H9 (cell line): ENCODE data around the gene DENND4B. TPM values are rescaled to one million over a fixed set of nuclear protein-coding genes. Genes with fewer than 3 reads are reported as not detected.

Experiments
- DNase-seq: peaks from one replicate; pipeline ENCODE4 v3.0.0-alpha.2; 2017
- H2AFZ ChIP-seq: one replicate; pipeline ENCODE4 v1.6.1; 2013; ENCODE audit warnings: mild to moderate bottlenecking, low read length, control low read depth, moderate library complexity
- H2AK5ac ChIP-seq: 2 replicates; pipeline ENCODE4 v1.6.1; 2013; ENCODE audit warnings: low read length, control low read depth, mixed read lengths; ENCODE audit not compliant: insufficient read length
- H2BK120ac ChIP-seq: one replicate; pipeline ENCODE4 v1.6.1; 2013; ENCODE audit warnings: low read depth, mild to moderate bottlenecking, low read length, control low read depth, inconsistent platforms; ENCODE audit not compliant: poor library complexity, severe bottlenecking
- H2BK12ac ChIP-seq: 2 replicates; pipeline ENCODE4 v1.6.1; 2013; ENCODE audit warnings: low read length, control low read depth, mixed read lengths, low read depth; ENCODE audit not compliant: insufficient read length
- H2BK15ac ChIP-seq: 2 replicates; pipeline ENCODE4 v1.6.1; 2013; ENCODE audit warnings: low read depth, low read length, control low read depth
- H2BK20ac ChIP-seq: one replicate; pipeline ENCODE4 v1.6.1; 2013; ENCODE audit warnings: low read depth, mild to moderate bottlenecking, low read length, control low read depth, inconsistent platforms; ENCODE audit not compliant: poor library complexity, severe bottlenecking
- H2BK5ac ChIP-seq: 2 replicates; pipeline ENCODE4 v1.6.1; 2013; ENCODE audit warnings: low read length, control low read depth, mixed read lengths; ENCODE audit not compliant: insufficient read length
- H3K14ac ChIP-seq: 2 replicates; pipeline ENCODE4 v1.6.1; 2013; ENCODE audit warnings: low read length, control low read depth; ENCODE audit not compliant: insufficient read depth
- H3K18ac ChIP-seq: 2 replicates; pipeline ENCODE4 v1.6.1; 2013; ENCODE audit warnings: low read depth, mild to moderate bottlenecking, mixed read lengths, low read length, control low read depth; ENCODE audit not compliant: insufficient read length
- H3K23ac ChIP-seq: 2 replicates; pipeline ENCODE4 v1.6.1; 2013; ENCODE audit warnings: low read length, control low read depth, mixed read lengths, low read depth; ENCODE audit not compliant: insufficient read length
- H3K23me2 ChIP-seq: 2 replicates; pipeline ENCODE4 v1.6.1; 2013; ENCODE audit warnings: low read depth, mild to moderate bottlenecking, mixed read lengths, low read length, control low read depth; ENCODE audit not compliant: insufficient read length, poor library complexity, severe bottlenecking
- H3K27ac ChIP-seq: 2 replicates; pipeline ENCODE4 v1.5.1; 2013; ENCODE audit warnings: low read length, control low read depth, mixed read lengths, low read depth; ENCODE audit not compliant: insufficient read length
- H3K27me3 ChIP-seq: 2 replicates; pipeline ENCODE4 v1.6.1; 2013; ENCODE audit warnings: low read length, control low read depth, inconsistent platforms; ENCODE audit not compliant: insufficient read depth
- H3K4ac ChIP-seq: 2 replicates; pipeline ENCODE4 v1.6.1; 2013; ENCODE audit warnings: low read depth, mild to moderate bottlenecking, control low read depth, inconsistent platforms, low read length, moderate library complexity
- H3K4me1 ChIP-seq: 2 replicates; pipeline ENCODE4 v1.6.1; 2013; ENCODE audit warnings: low read length, control low read depth, inconsistent platforms; ENCODE audit not compliant: insufficient read depth
- H3K4me2 ChIP-seq: 2 replicates; pipeline ENCODE4 v1.6.1; 2013; ENCODE audit warnings: low read length, control low read depth, mixed read lengths; ENCODE audit not compliant: insufficient read length, insufficient read depth
- H3K56ac ChIP-seq: 2 replicates; pipeline ENCODE4 v1.6.1; 2013; ENCODE audit warnings: low read depth, mild to moderate bottlenecking, mixed read lengths, low read length, control low read depth; ENCODE audit not compliant: insufficient read length
- H3K79me1 ChIP-seq: 2 replicates; pipeline ENCODE4 v1.6.1; 2013; ENCODE audit warnings: low read depth, mild to moderate bottlenecking, moderate library complexity, low read length, control low read depth, inconsistent platforms; ENCODE audit not compliant: insufficient read depth, poor library complexity, severe bottlenecking
- H3K79me2 ChIP-seq: 2 replicates; pipeline ENCODE4 v1.6.1; 2013; ENCODE audit warnings: low read length, control low read depth, inconsistent platforms; ENCODE audit not compliant: insufficient read depth
- H3K9ac ChIP-seq: 2 replicates; pipeline ENCODE4 v1.6.1; 2013; ENCODE audit warnings: low read length, control low read depth, mixed read lengths; ENCODE audit not compliant: insufficient read length; ENCODE audit errors: extremely low read depth
- H3K9me3 ChIP-seq: one replicate; pipeline ENCODE4 v1.6.1; 2013; ENCODE audit warnings: low read depth, low read length, inconsistent platforms; ENCODE audit not compliant: control insufficient read depth
- H3T11ph ChIP-seq: one replicate; pipeline ENCODE4 v1.6.1; 2013; ENCODE audit warnings: mild to moderate bottlenecking, low read length, control low read depth, inconsistent platforms
- H4K20me1 ChIP-seq: one replicate; pipeline ENCODE4 v1.6.1; 2013; ENCODE audit not compliant: control insufficient read depth, insufficient read length, insufficient read depth
- H4K5ac ChIP-seq: 2 replicates; pipeline ENCODE4 v1.6.1; 2013; ENCODE audit warnings: low read depth, mild to moderate bottlenecking, mixed read lengths, low read length, control low read depth; ENCODE audit not compliant: insufficient read length
- H4K8ac ChIP-seq: replicated peaks from 2 replicates; pipeline ENCODE4 v1.6.1; 2013; ENCODE audit warnings: low read length, control low read depth, mixed read lengths, low read depth; ENCODE audit not compliant: insufficient read length
- H4K91ac ChIP-seq: 2 replicates; pipeline ENCODE4 v1.6.1; 2013; ENCODE audit warnings: low read depth, mild to moderate bottlenecking, moderate library complexity, mixed read lengths, low read length, control low read depth; ENCODE audit not compliant: insufficient read length
- H3K27ac Mint-ChIP-seq, 3 experiments: 2 replicates in 2 of 3; 3 replicates in 1 of 3; pipeline ENCODE4 v1.8.0; 2020 to 2021; ENCODE audit warnings: mixed read lengths in 3 of 3, mild to moderate bottlenecking in 1 of 3, moderate library complexity in 1 of 3
- H3K27me3 Mint-ChIP-seq: 2 replicates; pipeline ENCODE4 v1.8.0; 2021; ENCODE audit warnings: low read depth, mild to moderate bottlenecking, moderate library complexity, mixed read lengths
- H3K36me3 Mint-ChIP-seq, 3 experiments: 2 replicates in 2 of 3; 3 replicates in 1 of 3; pipeline ENCODE4 v1.8.0; 2020 to 2021; ENCODE audit warnings: low read depth in 3 of 3, mixed read lengths in 3 of 3; ENCODE audit not compliant: insufficient read depth in 1 of 3
- H3K4me1 Mint-ChIP-seq, 2 experiments: 2 replicates each; pipeline ENCODE4 v1.8.0; 2020; ENCODE audit warnings: mixed read lengths in 2 of 2
- H3K4me3 Mint-ChIP-seq, 2 experiments: 2 replicates in 1 of 2; 3 replicates in 1 of 2; pipeline ENCODE4 v1.8.0; 2020 to 2021; ENCODE audit warnings: mild to moderate bottlenecking in 2 of 2, mixed read lengths in 2 of 2, moderate library complexity in 1 of 2
- H3K9me3 Mint-ChIP-seq, 2 experiments: 2 replicates in 1 of 2; 3 replicates in 1 of 2; pipeline ENCODE4 v1.8.0; 2020; ENCODE audit warnings: mild to moderate bottlenecking in 2 of 2, mixed read lengths in 2 of 2, moderate library complexity in 1 of 2
- CTCF ChIP-seq: fragments of 200-600 bp; sonication (generic); conservative IDR thresholded peaks from 3 replicates; pipeline ENCODE4 v1.8.0; 2021; ENCODE audit warnings: antibody characterized with exemption, mild to moderate bottlenecking
- WGBS: extraction: QIAGEN DNeasy Blood & Tissue Kit; methylation state at CpG from one replicate; pipeline ENCODE4 v1.1.7; 2013; ENCODE audit warnings: missing lambda C conversion rate, low lambda C conversion rate, mixed read lengths; ENCODE audit not compliant: insufficient read length; ENCODE audit errors: extremely low coverage; 5-methylcytosine and 5-hydroxymethylcytosine counted together
- total RNA-seq: library from RNA; stranded (reverse); gene quantifications from 2 replicates; pipeline ENCODE4 v1.2.1, GENCODE V29; 2021

Gene DENND4B
- total RNA-seq, 1 experiment from 2014 or later: 84.6 TPM

GRCh38 chr1:153940756-153941155 lies 5.8 kb downstream of the DENND4B start:
- no peak overlapping the region for H3K9ac ChIP-seq
- Mint-ChIP-seq H3K4me3 (no peak overlapping the region), H3K4me1 (peaks cover 4 to 9% of the 10 kb centered on the region in 2 experiments), H3K36me3 (peaks cover 29 to 62% (median 60%) of the 10 kb centered on the region in 3 experiments), H3K27ac (no peak overlapping the region), H3K9me3 (no peaks in the 10 kb centered on the region), H3K27me3 (no peaks in the 10 kb centered on the region)
- H2AFZ ChIP-seq: no peak overlapping the region
- H2AK5ac ChIP-seq: no peak overlapping the region
- H3K23ac ChIP-seq: no peak overlapping the region
- no peak overlapping the region for H3K27ac ChIP-seq
- no peak overlapping the region for H3K4ac ChIP-seq
- no peak overlapping the region for H4K91ac ChIP-seq
- H3T11ph ChIP-seq: no peak overlapping the region
- WGBS: no CpG with 5 or more reads among the region's 8 CpGs
- peaks cover 3% of the 10 kb centered on the region for H3K79me1 ChIP-seq
- no peak overlapping the region for H3K4me2 ChIP-seq
- H4K20me1 ChIP-seq: peaks cover 3% of the 10 kb centered on the region
- H2BK12ac ChIP-seq: no peak overlapping the region
- no peaks in the 10 kb centered on the region for H3K79me2 ChIP-seq
- H3K4me1 ChIP-seq: no peaks in the 10 kb centered on the region; the same call in 1 of the 2 replicates
- no peak for DNase-seq
- H2BK5ac ChIP-seq: no peak overlapping the region
- no peak for TF ChIP-seq CTCF
- no peak overlapping the region for H4K5ac ChIP-seq
- no peak overlapping the region for H2BK120ac ChIP-seq
- no peak overlapping the region for H4K8ac ChIP-seq
- H2BK15ac ChIP-seq: no peak overlapping the region
- H2BK20ac ChIP-seq: no peak overlapping the region
- H3K9me3 ChIP-seq: no peaks in the 10 kb centered on the region
- no peak overlapping the region for H3K18ac ChIP-seq
- no peak overlapping the region for H3K14ac ChIP-seq
- H3K23me2 ChIP-seq: peaks cover 5% of the 10 kb centered on the region
- H3K27me3 ChIP-seq: no peaks in the 10 kb centered on the region
- H3K56ac ChIP-seq: no peak overlapping the region
